ENCODE measurements around the gene TMEFF1. TPM values are rescaled to one million over a fixed set of nuclear protein-coding genes. Genes with fewer than 3 reads are reported as not detected.

Gene TMEFF1
- total RNA-seq, 1 experiment from 2014 or later, result 3.3 TPM

DNA sequence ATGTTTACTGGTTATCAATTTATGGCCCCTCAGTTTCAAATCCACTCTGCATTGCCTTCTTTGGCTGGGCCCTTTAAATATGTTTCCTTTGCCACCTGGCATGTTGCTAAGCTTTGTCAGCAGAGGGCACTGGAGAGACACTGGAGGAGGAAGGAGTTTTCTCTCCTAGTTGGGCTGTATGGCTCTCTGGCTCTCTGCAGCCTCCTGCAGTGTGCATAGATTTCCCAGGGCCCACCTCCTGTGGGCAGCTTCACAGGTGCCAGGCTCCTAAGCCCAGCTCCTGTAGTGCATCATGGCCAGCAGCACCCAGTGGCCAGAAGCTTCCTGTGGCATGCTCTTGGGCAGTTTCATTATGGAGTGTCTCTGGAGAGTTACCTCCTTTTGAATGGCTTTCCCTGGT is 128.3 kb downstream of the TMEFF1 start (continued):
- TF ChIP-seq JUND (IDR thresholded peaks at IDR 0.05), result no peak

DNA sequence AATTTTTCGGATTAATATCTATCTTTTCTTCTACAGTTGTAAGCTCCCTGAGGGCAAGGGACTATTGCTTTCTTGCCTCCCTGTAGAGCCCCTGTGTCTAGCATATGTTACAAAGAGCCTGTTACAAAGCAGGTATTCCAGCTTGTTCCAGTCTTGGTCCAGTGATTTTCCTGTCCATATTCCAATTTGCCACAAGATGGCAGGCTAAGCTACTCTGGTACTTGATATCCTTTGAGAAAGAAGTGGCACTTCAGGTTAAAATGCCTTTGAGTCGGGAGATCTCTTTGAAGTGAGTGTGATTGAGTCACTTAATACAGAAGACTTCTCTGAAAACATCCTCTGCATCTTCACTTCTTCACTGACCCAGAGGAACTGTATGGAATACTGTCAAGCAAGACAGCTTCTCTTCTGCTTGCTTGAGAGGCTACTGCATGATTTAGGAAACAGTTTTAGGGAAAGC is 129.4 kb downstream of the TMEFF1 start:
- peak overlapping the region; percentile 36 for H2AFZ ChIP-seq (ENCODE audit: low read depth, low read length, poor library complexity, severe bottlenecking)
- BruUV-seq (replicated peaks), result no TSS peak
- no peaks in the 10 kb centered on the region for H3K27me3 ChIP-seq (ENCODE audit: insufficient read depth, low read length)
- TF ChIP-seq YY1 (IDR thresholded peaks at IDR 0.05; ENCODE audit: extremely low read depth, insufficient replicate concordance, low read depth, low read length), result no peak
- TF ChIP-seq, protein P1, sequence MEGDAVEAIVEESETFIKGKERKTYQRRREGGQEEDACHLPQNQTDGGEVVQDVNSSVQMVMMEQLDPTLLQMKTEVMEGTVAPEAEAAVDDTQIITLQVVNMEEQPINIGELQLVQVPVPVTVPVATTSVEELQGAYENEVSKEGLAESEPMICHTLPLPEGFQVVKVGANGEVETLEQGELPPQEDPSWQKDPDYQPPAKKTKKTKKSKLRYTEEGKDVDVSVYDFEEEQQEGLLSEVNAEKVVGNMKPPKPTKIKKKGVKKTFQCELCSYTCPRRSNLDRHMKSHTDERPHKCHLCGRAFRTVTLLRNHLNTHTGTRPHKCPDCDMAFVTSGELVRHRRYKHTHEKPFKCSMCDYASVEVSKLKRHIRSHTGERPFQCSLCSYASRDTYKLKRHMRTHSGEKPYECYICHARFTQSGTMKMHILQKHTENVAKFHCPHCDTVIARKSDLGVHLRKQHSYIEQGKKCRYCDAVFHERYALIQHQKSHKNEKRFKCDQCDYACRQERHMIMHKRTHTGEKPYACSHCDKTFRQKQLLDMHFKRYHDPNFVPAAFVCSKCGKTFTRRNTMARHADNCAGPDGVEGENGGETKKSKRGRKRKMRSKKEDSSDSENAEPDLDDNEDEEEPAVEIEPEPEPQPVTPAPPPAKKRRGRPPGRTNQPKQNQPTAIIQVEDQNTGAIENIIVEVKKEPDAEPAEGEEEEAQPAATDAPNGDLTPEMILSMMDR (IDR thresholded peaks at IDR 0.05 in 2 of 3, conservative IDR thresholded peaks at IDR 0.05 in 1 of 3; ENCODE audit: borderline replicate concordance in 1 of 3, insufficient read depth in 1 of 3, low read depth in 2 of 3, low read length in 2 of 3), result peak; percentile 60 to 78 (median 68); a peak in 5 of 6 replicates
- TF ChIP-seq, protein P2, sequence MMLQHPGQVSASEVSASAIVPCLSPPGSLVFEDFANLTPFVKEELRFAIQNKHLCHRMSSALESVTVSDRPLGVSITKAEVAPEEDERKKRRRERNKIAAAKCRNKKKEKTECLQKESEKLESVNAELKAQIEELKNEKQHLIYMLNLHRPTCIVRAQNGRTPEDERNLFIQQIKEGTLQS (IDR thresholded peaks at IDR 0.05), result no peak
- TF ChIP-seq ZFX (IDR thresholded peaks at IDR 0.05), result no peak
- TF ChIP-seq SRF (IDR thresholded peaks at IDR 0.05; ENCODE audit: low read depth), result no peak
- TF ChIP-seq RAD21 (IDR thresholded peaks at IDR 0.05; ENCODE audit: low read depth), result peak; percentile 79
- TF ChIP-seq, protein P3, sequence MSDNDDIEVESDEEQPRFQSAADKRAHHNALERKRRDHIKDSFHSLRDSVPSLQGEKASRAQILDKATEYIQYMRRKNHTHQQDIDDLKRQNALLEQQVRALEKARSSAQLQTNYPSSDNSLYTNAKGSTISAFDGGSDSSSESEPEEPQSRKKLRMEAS (IDR thresholded peaks at IDR 0.05), result no peak
- no peak for TF ChIP-seq ELF1 (IDR thresholded peaks at IDR 0.05; ENCODE audit: borderline replicate concordance, low read depth)
- TF ChIP-seq SP1 (IDR thresholded peaks at IDR 0.05; ENCODE audit: low read depth), result peak; percentile 67
- no peak for TF ChIP-seq POLR2AphosphoS5 (IDR thresholded peaks at IDR 0.05; ENCODE audit: low read depth, low read length)
- TF ChIP-seq, protein P4, sequence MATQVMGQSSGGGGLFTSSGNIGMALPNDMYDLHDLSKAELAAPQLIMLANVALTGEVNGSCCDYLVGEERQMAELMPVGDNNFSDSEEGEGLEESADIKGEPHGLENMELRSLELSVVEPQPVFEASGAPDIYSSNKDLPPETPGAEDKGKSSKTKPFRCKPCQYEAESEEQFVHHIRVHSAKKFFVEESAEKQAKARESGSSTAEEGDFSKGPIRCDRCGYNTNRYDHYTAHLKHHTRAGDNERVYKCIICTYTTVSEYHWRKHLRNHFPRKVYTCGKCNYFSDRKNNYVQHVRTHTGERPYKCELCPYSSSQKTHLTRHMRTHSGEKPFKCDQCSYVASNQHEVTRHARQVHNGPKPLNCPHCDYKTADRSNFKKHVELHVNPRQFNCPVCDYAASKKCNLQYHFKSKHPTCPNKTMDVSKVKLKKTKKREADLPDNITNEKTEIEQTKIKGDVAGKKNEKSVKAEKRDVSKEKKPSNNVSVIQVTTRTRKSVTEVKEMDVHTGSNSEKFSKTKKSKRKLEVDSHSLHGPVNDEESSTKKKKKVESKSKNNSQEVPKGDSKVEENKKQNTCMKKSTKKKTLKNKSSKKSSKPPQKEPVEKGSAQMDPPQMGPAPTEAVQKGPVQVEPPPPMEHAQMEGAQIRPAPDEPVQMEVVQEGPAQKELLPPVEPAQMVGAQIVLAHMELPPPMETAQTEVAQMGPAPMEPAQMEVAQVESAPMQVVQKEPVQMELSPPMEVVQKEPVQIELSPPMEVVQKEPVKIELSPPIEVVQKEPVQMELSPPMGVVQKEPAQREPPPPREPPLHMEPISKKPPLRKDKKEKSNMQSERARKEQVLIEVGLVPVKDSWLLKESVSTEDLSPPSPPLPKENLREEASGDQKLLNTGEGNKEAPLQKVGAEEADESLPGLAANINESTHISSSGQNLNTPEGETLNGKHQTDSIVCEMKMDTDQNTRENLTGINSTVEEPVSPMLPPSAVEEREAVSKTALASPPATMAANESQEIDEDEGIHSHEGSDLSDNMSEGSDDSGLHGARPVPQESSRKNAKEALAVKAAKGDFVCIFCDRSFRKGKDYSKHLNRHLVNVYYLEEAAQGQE (IDR thresholded peaks at IDR 0.05; ENCODE audit: low read depth), result no peak
- peak; percentile 90 for TF ChIP-seq TCF7L2 (IDR thresholded peaks at IDR 0.05; ENCODE audit: borderline replicate concordance, extremely low read depth, insufficient read depth, insufficient read length)
- no peak for TF ChIP-seq EZH2 (IDR thresholded peaks at IDR 0.05)
- TF ChIP-seq ZNF274 (IDR thresholded peaks at IDR 0.05; ENCODE audit: low read depth, low read length), result no peak
- TF ChIP-seq CBX3 (IDR thresholded peaks at IDR 0.05; ENCODE audit: low read depth), result peak; percentile 46; the same call in 1 of the 2 replicates
- H3K36me3 ChIP-seq (ENCODE audit: control insufficient read depth in 1 of 2, insufficient read depth in 2 of 2, low read length in 2 of 2), result no peaks in the 10 kb centered on the region
- DNase-seq (ENCODE audit: low read depth, low spot score) (peak; percentile 71), ATAC-seq (peak; percentile 27)
- ChIA-PET POLR2A (interaction anchor here (1.5 kb wide), 1 partner anchor 709 kb away, joined by 8 read pairs; no protein-coding TSS in a partner anchor), RAD21 (ENCODE audit: low non-redundant PET in 1 of 2, low total read pairs in 2 of 2, uncharacterized antibody in 2 of 2, unreplicated experiment in 2 of 2) (interaction anchor here (0.6 to 2.2 kb wide), 4 partner anchors 633 to 905 kb away, joined by 3 to 16 read pairs (median 6); no protein-coding TSS in a partner anchor), CTCF (interaction anchor here (0.7 to 4.9 kb wide), 26 partner anchors 8 to 1439 kb away, joined by 3 to 152 read pairs (median 4); no protein-coding TSS in a partner anchor)
- intact Hi-C loops (cut with micrococcal nuclease), result loop anchor here (1.0 to 5.0 kb wide), 3 partner anchors 633 to 795 kb away; partner anchors contain the start of genes MRPL50 and ZNF189
- H3K9me2 ChIP-seq (ENCODE audit: insufficient read depth), result no peaks in the 10 kb centered on the region
- H4K20me1 ChIP-seq (ENCODE audit: insufficient read depth), result no peaks in the 10 kb centered on the region
- no peaks in the 10 kb centered on the region for H3K79me2 ChIP-seq (ENCODE audit: insufficient read depth, low read length)
- H3K27ac ChIP-seq (ENCODE audit: low read depth, low read length), result no peak overlapping the region
- H3K9ac ChIP-seq (ENCODE audit: low read length), result no peak overlapping the region
- H3K4me1 ChIP-seq (ENCODE audit: control insufficient read depth in 1 of 2, insufficient read depth in 2 of 2, low read length in 2 of 2), result peaks cover 12 to 25% of the 10 kb centered on the region in 2 experiments
- H3K9me3 ChIP-seq (ENCODE audit: control insufficient read depth in 1 of 2, insufficient read depth in 1 of 2, low read depth in 1 of 2, low read length in 2 of 2), result no peaks in the 10 kb centered on the region
- H3K4me2 ChIP-seq (ENCODE audit: low read length), result no peak overlapping the region
- H3K4me3 ChIP-seq (replicated peaks in 1 of 2; ENCODE audit: low read depth in 1 of 2, low read length in 2 of 2), result no peak overlapping the region

Data from HCT116 (cell line).